ENCODE measurements around the gene DBP. TPM values are rescaled to one million over a fixed set of nuclear protein-coding genes. Genes with fewer than 3 reads are reported as not detected.

Gene DBP
- total and polyA plus RNA-seq, 2 of the 13 experiments (the other 11 are each of a cell fraction or from before 2014, with no cell fraction given) = 1.7 to 5.8 TPM

DNA sequence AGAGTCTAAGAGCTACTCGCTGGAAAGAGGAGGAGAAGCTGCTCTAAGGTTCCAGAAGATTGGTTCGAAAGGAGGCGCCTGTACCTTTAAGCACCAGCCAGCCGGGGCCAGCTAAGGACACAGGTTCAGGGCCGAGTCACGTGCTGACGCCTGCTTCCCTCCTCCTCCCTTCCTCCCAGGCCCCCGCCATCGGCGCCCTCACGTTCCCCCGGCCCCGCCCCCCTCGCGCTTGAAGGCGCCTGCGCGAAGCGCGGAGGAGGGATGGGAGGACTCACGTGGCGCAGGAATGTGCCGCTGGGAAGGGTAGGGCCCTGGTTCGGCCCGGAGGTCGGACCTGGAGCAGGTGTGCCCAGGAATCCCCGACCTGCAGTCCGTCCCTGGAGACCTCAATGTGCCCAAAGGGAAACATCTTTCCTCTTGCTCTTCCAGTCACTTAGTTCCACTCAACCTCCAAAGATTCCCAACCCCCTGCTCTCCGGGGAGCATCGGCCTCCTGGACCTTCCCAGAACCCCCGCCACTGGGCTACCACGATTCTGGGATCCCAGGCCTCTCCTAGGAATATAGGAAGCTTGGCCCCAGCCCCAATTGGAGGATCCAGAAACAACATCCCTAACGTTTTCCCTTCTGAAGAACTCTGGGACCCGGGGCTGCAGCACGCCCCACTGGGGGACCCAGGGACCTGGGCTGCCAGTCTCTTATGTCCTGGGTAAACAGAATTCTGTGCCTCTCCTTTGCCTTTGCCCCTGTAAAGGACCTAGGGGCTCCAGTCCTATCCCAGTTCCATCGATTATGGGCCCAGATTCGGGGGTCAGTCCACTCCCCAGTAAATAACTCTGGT, 2.5 kb downstream of the DBP start (continued):
- TF ChIP-seq, protein P1, sequence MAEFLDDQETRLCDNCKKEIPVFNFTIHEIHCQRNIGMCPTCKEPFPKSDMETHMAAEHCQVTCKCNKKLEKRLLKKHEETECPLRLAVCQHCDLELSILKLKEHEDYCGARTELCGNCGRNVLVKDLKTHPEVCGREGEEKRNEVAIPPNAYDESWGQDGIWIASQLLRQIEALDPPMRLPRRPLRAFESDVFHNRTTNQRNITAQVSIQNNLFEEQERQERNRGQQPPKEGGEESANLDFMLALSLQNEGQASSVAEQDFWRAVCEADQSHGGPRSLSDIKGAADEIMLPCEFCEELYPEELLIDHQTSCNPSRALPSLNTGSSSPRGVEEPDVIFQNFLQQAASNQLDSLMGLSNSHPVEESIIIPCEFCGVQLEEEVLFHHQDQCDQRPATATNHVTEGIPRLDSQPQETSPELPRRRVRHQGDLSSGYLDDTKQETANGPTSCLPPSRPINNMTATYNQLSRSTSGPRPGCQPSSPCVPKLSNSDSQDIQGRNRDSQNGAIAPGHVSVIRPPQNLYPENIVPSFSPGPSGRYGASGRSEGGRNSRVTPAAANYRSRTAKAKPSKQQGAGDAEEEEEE (CRISPR knock-in tag; IDR thresholded peaks at IDR 0.05; ENCODE audit: borderline replicate concordance) = no peak
- peak; percentile 56 for TF ChIP-seq AGO2 (optimal IDR thresholded peaks at IDR 0.05; ENCODE audit: low read depth, low read length)
- TF ChIP-seq ZNF263 (CRISPR knock-in tag; IDR thresholded peaks at IDR 0.05) = peak; percentile 100
- no peak for TF ChIP-seq PHF21A (CRISPR knock-in tag; IDR thresholded peaks at IDR 0.05)
- TF ChIP-seq, protein P2, sequence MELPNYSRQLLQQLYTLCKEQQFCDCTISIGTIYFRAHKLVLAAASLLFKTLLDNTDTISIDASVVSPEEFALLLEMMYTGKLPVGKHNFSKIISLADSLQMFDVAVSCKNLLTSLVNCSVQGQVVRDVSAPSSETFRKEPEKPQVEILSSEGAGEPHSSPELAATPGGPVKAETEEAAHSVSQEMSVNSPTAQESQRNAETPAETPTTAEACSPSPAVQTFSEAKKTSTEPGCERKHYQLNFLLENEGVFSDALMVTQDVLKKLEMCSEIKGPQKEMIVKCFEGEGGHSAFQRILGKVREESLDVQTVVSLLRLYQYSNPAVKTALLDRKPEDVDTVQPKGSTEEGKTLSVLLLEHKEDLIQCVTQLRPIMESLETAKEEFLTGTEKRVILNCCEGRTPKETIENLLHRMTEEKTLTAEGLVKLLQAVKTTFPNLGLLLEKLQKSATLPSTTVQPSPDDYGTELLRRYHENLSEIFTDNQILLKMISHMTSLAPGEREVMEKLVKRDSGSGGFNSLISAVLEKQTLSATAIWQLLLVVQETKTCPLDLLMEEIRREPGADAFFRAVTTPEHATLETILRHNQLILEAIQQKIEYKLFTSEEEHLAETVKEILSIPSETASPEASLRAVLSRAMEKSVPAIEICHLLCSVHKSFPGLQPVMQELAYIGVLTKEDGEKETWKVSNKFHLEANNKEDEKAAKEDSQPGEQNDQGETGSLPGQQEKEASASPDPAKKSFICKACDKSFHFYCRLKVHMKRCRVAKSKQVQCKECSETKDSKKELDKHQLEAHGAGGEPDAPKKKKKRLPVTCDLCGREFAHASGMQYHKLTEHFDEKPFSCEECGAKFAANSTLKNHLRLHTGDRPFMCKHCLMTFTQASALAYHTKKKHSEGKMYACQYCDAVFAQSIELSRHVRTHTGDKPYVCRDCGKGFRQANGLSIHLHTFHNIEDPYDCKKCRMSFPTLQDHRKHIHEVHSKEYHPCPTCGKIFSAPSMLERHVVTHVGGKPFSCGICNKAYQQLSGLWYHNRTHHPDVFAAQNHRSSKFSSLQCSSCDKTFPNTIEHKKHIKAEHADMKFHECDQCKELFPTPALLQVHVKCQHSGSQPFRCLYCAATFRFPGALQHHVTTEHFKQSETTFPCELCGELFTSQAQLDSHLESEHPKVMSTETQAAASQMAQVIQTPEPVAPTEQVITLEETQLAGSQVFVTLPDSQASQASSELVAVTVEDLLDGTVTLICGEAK (IDR thresholded peaks at IDR 0.05) = no peak
- TF ChIP-seq, protein P2 (CRISPR knock-in tag; IDR thresholded peaks at IDR 0.05) = no peak
- no peak for TF ChIP-seq MAF1 (CRISPR knock-in tag; IDR thresholded peaks at IDR 0.05; ENCODE audit: borderline replicate concordance)
- TF ChIP-seq ZNF446 (CRISPR knock-in tag; IDR thresholded peaks at IDR 0.05) = no peak
- TF ChIP-seq, protein P3, sequence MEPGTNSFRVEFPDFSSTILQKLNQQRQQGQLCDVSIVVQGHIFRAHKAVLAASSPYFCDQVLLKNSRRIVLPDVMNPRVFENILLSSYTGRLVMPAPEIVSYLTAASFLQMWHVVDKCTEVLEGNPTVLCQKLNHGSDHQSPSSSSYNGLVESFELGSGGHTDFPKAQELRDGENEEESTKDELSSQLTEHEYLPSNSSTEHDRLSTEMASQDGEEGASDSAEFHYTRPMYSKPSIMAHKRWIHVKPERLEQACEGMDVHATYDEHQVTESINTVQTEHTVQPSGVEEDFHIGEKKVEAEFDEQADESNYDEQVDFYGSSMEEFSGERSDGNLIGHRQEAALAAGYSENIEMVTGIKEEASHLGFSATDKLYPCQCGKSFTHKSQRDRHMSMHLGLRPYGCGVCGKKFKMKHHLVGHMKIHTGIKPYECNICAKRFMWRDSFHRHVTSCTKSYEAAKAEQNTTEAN (CRISPR knock-in tag; conservative IDR thresholded peaks at IDR 0.05) = no peak; the same call in 1 of the 2 replicates
- TF ChIP-seq ZNF543 (CRISPR knock-in tag; IDR thresholded peaks at IDR 0.05) = peak; percentile 24; the same call in 1 of the 2 replicates
- TF ChIP-seq ZNF207 (IDR thresholded peaks at IDR 0.05; ENCODE audit: borderline replicate concordance) = no peak
- peak; percentile 100 for TF ChIP-seq ARNTL (CRISPR knock-in tag; IDR thresholded peaks at IDR 0.05)
- no peak for TF ChIP-seq ZNF530 (CRISPR knock-in tag; IDR thresholded peaks at IDR 0.05; ENCODE audit: low read depth)
- no peak for TF ChIP-seq KAT2B (IDR thresholded peaks at IDR 0.05; ENCODE audit: borderline replicate concordance, low read depth, low read length)
- TF ChIP-seq SNAI1 (CRISPR knock-in tag; IDR thresholded peaks at IDR 0.05; ENCODE audit: borderline replicate concordance) = no peak
- TF ChIP-seq ZNF558 (CRISPR knock-in tag; IDR thresholded peaks at IDR 0.05; ENCODE audit: borderline replicate concordance) = no peak

All from HepG2 (cell line).